ENCODE results near the gene GARNL3.

DNA sequence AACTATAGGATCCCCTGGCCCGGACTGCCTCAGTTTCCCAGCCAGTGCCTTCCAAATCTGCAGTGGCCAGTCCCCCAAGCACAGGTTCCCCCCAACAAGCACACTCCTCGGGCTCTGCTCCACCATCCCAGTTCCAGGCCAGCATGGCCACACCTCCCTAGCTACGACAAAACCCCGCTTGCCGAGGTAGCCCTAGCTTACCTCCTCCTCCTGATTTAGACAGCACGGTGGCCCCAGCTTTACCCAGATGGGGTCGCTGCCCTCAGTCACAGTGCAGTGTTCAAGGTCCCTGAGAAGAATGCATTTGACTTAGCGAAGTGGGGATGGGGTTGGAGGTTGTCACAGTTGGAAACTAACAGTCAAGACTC, 40.8 kb upstream of the GARNL3 start:
- TF ChIP-seq POLR2A (IDR thresholded peaks at IDR 0.05; ENCODE audit: low read depth, low read length) (no peak), POLR2AphosphoS5 (IDR thresholded peaks at IDR 0.05; ENCODE audit: low read depth, low read length) (no peak), PAX5 (IDR thresholded peaks at IDR 0.05; ENCODE audit: insufficient read depth, low read length, severe bottlenecking) (no peak)

Data from GM12891 (cell line).